ENCODE measurements around the gene MYOF.
"Not testable (repeated sequence)": the region's sequence is repeated elsewhere in the genome, so short reads cannot be mapped to it uniquely, and the experiment has no call there.

MYOF gene

GRCh38 chr10:93290661-93291354, 191.3 kb downstream of the MYOF start:
- DNase-seq = no peak

- DNase-seq = peak; percentile 55
Measured at GRCh38 chr10:93288679-93289634, 193.2 kb downstream of the MYOF start.

GRCh38 chr10:93287775-93288174, 194.4 kb downstream of the MYOF start:
- no peak for DNase-seq

GRCh38 chr10:93284246-93284645, 197.9 kb downstream of the MYOF start:
- DNase-seq = not testable (repeated sequence)

- DNase-seq = no peak
Measured at GRCh38 chr10:93281367-93281720, 200.8 kb downstream of the MYOF start.

DNA sequence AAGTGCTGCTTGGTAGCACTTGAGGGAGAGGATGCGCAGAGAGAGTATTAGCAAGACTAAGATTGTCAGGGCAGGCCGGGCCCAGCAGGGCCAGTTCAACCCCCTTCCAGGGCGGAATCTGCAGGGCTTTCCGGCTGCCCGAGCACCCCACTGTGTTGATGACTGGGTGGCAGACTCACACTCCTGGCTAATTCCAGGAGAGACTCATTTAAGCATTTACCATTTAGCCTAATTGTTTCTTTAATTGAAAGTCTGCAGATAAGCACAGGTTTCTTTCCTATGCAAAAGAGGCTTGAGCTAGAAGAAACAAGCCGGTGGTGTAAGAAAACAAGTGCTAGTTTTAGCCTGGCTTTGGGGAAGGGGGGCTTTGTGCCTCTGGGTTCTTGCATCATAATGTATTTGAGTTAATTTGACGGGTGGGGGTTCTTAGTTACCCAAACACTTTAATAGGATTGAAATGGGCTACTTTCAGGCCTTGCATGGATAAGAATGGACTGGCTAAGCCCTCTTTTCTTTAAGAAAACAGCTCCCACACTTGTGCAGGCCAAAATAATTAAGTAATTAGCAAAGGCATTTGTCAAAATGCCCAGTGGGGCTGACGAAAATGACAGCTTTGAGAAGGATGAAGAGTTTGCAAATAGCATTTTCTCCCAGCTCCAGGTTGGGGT, 201.3 kb downstream of the MYOF start:
- no peak for DNase-seq

- DNase-seq = no peak
Measured at GRCh38 chr10:93280121-93280698, 201.9 kb downstream of the MYOF start.

GRCh38 chr10:93277360-93277759, 204.8 kb downstream of the MYOF start:
- no peak for DNase-seq

GRCh38 chr10:93274419-93274818, 207.7 kb downstream of the MYOF start:
- DNase-seq = no peak

DNA sequence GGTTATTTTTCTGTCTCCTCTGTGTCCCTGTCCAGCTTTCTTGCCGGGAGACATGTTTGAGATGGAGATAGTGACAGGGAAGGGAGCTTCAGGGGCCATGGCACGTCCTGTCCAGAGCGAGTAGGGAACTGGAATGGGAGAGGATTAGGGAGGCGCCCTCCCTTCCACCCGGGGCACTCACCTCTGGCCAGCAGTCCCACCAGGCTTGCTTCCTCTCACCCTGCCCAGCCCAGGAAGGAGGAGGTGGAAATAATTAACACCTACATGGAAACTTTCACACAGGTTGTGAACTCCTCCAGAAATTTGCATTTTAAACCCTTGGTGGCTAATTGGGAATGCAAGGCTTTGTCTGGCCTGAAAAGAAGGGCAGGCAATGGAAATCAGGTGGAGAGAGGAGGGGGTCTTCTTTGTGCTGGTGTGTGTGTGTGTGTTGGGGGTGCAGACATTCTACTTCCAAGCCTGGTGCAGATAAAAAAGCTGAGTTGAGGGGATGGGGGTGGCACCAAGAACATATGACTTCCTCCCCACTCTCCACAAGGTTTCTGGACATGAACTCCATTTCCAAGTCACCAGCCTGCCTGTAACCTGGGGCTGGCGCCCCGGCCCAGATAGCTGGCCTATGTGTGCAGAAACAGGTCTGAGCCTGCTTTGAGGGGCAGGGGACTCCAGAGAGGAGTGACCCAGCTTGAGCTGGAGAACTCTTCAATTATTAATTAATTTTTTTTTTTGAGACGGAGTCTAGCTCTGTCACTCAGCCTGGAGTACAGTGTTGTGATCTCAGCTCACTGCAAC, 209.1 kb downstream of the MYOF start:
- DNase-seq = no peak

DNA sequence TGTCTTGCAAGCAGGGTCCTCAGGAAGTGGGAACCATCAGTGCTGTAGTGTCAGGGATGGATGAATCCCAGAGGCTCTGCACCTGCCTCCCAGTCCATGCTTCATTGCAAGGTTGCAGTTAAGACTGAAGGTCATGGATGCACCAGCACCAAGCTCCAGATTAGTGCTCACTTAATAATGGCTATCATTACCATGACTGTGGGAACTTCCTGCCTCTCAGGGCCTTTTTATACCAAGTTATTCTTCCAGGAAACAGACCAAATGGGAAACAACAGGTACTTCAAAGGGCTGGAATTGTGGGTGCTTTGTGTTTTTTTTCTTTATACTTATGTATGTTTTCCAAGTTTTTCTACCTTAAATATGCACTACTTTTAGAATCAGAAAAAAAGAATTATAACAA, 210.8 kb downstream of the MYOF start:
- DNase-seq = no peak

- no peak for DNase-seq
Measured at GRCh38 chr10:93269281-93269680, 212.9 kb downstream of the MYOF start.

GRCh38 chr10:93268021-93268420, 214.1 kb downstream of the MYOF start:
- DNase-seq = no peak

DNA sequence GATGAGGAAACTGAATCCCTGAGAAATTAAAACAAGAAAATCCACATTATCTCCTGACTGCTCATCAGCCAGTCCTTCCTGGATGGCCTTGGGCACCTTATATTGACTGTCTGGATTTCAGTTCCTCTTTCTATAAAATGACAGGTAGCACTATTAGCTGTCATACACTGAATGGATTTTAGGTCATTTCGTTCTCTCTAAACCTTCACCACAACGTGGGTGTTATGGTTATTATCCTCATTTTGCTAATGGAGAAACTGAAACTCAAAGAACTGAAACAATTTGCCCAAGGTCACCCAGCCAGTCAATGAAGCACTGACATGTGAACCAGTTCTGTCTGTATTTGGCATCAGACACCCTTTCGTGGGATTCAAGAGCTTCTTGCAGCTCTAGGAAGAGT, 214.6 kb downstream of the MYOF start:
- DNase-seq = no peak

DNA sequence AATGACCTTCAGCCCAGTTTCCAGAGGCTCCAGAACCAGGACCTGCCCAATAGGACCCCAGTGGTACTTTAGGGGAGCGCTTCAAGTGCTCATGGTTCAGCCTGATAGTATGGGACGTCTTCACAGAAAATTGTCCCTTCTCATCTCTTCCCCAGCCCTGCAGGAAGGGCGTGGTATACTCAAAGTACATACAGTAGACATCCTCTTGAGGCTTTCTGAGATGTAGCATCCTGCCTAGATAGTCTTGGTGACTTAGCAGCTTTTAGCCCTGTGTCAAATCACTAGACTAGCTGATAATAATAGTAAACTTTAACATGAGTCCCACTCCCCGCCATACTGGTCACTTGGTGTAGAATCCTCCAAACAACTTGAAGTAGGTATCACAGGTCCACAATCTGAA, 215.3 kb downstream of the MYOF start:
- DNase-seq = no peak

- DNase-seq = no peak
Measured at GRCh38 chr10:93261961-93262610, 220.0 kb downstream of the MYOF start.

DNA sequence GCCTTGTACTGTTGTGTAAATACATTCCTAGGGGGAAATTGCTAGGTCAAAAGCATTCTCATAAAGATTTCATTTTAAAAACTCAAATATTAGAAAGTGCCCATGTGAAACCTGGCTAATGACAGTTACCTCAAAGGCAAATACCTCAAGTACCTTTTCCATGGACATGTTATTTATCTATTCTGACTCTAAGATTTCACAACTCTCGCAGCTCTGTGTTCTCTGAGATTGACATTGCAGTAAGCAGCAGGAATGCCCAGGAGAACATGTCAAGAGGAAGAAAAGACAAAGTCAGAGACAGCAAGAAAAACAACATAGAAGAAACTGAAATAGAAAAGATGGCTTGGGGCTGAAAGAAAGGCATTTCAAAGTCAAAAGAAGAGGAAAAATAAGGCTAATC, 221.0 kb downstream of the MYOF start:
- no peak for DNase-seq

- DNase-seq = no peak
Measured at GRCh38 chr10:93259126-93259525, 223.0 kb downstream of the MYOF start.
